Ureter (tissue), 1 donor: ENCODE data around the gene LTB4R. TPM values are rescaled to one million over a fixed set of nuclear protein-coding genes. Genes with fewer than 3 reads are reported as not detected.
"Not testable (repeated sequence)": the region's sequence is repeated elsewhere in the genome, so short reads cannot be mapped to it uniquely, and the experiment has no call there.

ENCODE experiments used
- DNase-seq: peaks from one replicate; pipeline ENCODE4 v3.0.0-alpha.2; 2020; ENCODE audit warnings: low spot score
- total RNA-seq: library from RNA; stranded (reverse); gene quantifications from one replicate; pipeline ENCODE4 v1.2.4, GENCODE V29; 2023
- donor health status: DM: yes; HTN: yes; CAD: no.

LTB4R gene
- total RNA-seq, 1 donor from 2014 or later: 9.6 TPM

- no peak for DNase-seq
These were observed 32.7 kb downstream of the LTB4R start for GRCh38 chr14:24343795-24344660.

DNA sequence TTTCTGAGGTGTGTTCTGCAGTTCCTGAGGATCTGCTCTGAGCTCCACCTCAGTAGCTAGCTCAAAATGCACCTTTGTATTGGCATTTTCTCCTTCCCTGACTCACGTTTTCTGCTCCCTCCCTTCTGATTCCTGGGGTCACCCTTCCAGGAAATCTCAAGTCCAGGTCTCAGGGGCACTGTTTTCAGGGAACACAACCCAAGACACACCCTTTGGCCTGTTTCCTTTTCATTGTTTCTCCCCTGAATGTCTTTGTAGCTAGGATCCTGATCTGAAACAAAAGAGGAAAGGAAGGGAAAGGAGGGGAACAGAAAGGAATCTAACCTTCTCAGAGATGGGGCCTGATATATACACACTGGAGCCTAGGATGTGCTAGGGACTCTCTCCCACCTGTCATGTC, 35.8 kb downstream of the LTB4R start:
- no peak for DNase-seq

DNA sequence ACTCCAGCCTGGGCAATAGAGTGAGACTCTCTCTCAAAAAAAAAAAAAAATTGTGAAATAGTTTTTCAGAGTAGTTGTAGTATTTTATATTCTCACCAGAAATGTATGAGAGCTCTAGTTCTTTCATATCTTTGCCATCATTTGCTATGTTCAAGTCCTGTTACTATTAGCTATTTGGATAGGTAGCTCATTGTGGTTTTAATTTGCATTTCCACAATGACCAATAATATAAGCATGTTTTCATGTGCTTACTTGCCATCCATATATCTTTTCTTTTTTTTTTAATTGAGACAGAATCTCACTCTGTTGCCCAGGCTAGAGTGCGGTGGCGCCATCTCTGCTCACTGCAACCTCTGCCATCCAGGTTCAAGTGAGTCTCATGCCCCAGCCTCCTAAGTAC, 36.9 kb downstream of the LTB4R start:
- no peak for DNase-seq

- no peak for DNase-seq
These were observed 38.4 kb downstream of the LTB4R start for GRCh38 chr14:24349742-24350141.

DNA sequence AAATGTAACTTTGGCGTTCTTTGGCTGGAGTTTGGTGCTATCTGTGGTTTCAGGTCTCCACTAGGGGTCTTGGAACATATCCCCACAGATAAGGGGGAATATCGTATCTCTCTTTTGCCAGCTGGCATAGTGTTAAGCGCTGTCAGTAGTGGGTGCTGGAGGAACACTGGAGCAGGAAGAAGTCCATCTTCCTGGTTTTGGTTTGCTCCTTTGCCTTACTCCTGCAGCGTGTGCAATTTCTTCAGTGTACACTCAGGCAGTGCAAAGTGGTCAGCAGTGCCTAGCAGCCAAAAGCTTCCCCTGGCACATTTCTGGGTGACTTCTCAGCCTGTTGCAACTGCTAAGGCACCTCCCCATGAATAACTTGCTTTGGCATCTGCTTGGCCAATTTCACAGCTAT, 40.2 kb downstream of the LTB4R start:
- DNase-seq: no peak

DNA sequence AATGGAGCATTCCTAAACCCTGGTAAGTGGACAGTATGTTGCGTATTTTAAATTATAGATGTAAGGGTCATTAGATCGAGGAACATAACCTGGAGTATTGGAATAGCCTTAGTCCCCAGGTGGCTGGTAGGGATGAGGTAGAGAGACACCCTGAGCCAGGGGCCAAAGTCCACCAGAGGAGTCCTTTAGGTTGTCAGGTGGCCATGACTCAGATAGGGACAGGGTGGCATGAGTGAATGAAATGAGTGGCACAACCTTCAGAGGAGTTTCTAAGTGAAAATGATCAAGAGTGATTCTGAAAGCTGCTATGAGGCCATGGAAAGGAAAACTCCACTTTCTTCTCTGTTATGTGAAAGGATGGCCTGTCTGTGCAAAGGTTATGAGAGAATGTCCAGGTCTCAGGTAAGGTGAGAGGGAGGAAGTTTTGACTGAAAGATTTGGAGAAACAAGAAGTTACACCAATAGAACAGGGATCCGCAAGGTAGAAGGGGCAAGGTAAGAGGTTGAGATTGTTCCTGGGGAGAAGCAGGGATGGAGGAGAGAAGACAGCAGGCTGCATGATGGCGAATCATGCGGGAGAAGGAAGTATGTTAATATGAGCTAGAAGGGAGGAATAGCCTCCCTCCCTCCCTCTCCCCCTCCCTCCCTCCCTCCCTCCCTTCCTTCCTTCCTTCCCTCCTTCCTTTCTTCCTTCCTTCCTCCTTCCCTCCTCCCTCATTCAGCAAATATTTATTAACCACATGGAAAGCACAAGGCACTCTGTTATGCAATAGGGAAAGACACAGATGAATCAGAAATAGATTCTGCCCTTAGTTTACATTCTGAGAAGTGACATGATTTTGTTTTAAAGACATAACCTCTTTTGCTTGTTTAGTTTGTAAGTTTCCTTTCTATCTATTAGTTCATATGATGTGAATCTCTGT, 42.5 kb downstream of the LTB4R start:
- no peak for DNase-seq

GRCh38 chr14:24354482-24354825, 43.2 kb downstream of the LTB4R start:
- not testable (repeated sequence) for DNase-seq

DNA sequence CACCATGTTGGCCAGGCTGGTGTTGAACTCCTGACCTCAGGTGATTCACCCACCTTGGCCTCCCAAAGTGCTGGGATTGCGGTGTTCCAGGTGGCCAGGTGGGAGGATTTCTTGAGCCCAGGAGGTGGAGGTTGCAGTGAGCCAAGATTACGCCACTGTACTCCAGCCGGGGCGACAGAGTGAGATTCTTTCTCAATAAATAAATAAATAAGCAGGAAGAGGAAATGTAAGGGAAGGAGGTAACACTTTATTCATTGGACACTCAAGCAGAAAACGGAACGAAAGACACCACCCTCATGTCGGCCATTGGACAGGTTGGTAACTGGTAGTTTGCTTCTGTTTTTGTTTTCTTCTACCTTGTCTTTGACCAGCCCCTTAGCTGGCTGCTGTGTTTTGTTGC, 43.7 kb downstream of the LTB4R start:
- DNase-seq: no peak

- no peak for DNase-seq
These were observed 44.9 kb downstream of the LTB4R start for GRCh38 chr14:24356208-24356607.

GRCh38 chr14:24360281-24360680, 49.0 kb downstream of the LTB4R start:
- no peak for DNase-seq

DNA sequence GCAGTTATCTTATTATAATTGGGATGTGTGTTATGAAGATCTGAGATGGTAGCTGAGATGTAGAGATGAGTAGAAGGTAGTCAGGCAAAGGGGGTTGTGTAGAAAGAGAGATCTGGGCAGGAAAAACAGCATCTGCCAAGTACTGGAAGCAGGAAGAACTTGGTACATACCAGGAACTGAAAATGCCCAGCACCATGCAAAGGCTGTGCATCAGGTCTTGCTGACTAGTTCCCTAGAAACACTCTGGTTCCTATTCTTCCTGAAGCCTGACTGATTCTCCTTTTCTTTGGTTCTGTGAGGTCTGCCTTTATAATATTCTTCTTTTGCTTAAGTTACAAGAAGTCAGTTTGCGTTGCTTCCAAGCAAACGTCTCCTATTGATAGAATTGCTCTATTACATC, 50.0 kb downstream of the LTB4R start:
- no peak for DNase-seq

DNA sequence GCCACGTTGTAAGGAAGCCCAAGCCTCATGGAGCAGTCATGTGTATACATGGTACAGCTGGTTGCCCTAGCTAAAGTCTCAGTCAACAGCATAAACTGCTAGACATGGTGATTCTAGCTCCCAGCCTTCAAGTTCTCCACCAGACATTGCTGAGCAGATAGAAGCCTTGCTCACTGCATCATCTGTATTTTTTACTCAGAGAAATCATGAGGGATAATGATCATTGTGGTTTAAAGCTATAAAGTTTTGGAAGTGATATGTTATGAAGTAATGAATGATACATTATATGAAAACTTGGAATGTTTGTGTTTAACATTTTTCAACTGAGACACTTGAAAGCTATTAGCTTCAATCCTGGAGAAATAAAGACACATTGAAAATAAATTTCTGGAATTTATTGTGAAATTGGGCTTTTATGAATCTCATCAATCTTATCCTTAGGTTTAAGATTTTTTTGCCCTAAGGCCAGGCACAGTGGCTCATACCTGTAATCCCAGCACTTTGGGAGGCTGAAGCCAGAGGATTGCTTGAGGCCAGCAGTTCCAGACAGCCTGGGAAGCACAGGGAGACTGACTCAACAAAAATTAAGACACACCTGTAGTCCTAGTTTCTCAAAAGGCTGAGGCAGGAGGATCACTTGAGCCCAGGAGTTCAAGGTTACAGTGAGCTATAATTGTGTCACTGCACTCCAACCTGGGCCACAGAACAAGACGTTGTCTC, 51.1 kb downstream of the LTB4R start:
- no peak for DNase-seq

DNA sequence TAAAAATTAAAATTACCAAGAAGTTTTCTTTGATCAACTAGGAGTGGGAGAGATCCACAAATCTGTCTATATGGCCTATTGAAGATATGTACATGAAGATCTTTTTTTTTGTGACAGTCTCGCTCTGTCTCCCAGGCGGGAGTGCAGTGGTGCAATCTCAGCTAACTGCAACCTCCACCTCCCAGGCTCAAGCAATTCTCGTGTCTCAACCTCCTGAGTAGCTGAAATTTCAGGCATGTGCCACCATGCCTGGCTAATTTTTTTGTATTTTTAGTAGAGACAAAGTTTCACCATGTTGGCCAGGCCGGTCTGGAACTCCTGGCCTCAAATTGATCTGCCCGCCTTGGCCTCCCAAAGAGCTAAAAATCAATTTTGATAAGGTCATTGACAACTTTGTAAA, 52.1 kb downstream of the LTB4R start:
- DNase-seq: no peak

DNA sequence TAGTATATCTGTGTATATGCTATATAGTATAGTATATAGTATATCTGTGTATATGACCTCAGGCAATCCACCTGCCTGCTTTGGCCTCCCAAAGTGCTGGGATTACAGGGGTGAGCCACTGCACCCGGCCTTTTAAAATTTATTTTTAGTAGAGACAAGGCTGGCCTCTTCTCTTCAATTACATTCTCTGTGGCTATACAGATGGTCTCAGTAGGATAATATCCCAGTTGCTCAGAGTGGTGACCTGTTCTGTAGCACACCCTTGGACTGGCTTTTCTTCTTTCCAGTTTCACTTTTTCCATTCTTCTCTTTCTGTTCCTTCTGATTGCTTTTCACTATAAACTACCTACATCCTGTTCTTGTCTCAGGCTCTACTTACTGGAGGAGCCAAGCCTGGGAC, 53.5 kb downstream of the LTB4R start:
- DNase-seq: no peak

GRCh38 chr14:24365600-24366412, 54.5 kb downstream of the LTB4R start:
- DNase-seq: peak; percentile 94

DNA sequence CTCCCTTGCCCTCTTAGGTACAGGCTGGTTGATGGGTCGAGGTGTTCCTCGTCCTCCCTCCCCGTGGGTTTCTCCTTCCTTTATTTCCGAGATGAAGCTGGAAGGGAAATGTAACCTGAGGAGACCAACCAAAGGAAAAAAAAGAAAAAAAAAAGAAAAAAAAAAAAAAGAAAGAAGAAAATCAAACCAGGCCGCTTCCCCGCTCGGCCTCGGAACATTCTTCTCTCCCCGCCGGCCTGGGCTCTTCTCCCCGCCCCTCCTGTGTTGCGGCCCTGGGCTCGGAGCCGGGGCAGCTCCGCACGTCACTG, 55.1 kb downstream of the LTB4R start:
- DNase-seq: no peak

DNA sequence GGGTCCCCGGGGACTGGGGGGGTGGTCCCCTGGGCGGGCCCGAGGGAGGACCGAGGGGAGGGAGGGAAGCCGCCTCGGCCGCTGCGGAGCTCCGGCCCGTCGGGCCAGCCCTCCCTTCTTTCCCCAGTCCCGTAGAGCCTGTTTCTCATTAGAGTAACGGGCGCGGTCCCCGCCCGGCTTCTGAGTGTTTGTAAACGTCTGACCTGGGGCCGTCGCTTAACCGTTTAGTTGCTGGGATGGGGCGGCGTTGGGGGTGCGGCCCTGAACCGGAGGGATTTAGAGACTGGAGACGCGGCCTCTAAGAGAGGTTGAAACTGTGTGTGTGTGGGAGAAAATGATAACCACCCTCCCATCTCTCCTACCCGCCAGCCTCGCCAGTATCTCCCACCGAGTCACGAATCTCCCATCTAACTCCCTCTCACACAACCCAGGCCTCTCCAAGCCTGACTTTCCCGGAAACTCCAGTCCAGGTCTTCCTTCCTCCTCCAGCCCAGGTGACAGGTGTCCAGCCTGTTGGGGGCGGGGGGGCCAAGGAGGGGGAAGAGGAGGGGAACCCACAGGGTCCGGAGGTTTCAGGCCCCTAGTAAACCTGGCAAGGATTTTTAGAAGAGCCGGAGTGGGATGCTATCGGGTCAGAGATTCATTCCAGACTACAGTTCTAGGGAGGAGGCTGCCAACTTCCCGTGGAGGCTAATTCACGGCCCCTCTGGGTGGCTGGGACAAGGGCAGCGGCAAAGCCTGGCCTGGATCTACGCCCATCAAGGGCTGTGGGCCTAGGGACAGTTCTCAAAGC, 55.6 kb downstream of the LTB4R start:
- peak; percentile 93 for DNase-seq
